ENCODE measurements around the gene NIBAN1.

DNA sequence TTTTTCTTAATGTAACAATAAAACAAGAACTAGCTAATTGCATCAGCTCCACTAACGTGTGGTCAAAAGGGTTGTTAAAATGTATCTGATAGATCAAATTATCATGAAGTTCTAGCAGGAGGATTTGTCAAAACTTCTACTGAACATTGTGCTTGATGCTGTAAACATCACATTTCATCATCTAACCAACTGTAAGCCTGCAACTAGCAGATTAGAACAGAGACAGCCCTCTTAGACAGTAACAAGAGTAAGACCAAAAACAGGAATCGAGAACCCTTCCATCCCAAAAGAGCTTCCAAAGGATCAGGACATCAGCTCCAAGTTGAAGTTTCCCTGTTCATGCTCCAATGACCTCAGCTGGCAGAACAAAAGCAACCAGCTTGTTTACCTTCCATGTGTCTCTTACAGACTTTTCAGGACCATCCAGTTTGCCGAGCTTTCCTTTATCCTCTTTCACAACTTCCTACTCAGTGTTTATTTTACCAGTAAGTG is 44.6 kb downstream of the NIBAN1 start:
- TF ChIP-seq, protein P1, sequence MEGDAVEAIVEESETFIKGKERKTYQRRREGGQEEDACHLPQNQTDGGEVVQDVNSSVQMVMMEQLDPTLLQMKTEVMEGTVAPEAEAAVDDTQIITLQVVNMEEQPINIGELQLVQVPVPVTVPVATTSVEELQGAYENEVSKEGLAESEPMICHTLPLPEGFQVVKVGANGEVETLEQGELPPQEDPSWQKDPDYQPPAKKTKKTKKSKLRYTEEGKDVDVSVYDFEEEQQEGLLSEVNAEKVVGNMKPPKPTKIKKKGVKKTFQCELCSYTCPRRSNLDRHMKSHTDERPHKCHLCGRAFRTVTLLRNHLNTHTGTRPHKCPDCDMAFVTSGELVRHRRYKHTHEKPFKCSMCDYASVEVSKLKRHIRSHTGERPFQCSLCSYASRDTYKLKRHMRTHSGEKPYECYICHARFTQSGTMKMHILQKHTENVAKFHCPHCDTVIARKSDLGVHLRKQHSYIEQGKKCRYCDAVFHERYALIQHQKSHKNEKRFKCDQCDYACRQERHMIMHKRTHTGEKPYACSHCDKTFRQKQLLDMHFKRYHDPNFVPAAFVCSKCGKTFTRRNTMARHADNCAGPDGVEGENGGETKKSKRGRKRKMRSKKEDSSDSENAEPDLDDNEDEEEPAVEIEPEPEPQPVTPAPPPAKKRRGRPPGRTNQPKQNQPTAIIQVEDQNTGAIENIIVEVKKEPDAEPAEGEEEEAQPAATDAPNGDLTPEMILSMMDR (IDR thresholded peaks at IDR 0.05; ENCODE audit: poor library complexity), result no peak
- TF ChIP-seq EZH2 (IDR thresholded peaks at IDR 0.05; ENCODE audit: borderline replicate concordance), result no peak
- TF ChIP-seq EZH2phosphoT487 (IDR thresholded peaks at IDR 0.05; ENCODE audit: low read depth, severe bottlenecking, unreplicated experiment), result no peak
